Activated naive CD8-positive, alpha-beta T cell treated with anti-CD3 and anti-CD28 coated beads, Interleukin-2, amount 50 U/mL, for 24 hours (primary cell): ENCODE data around the gene CLDN22.

ENCODE experiments used
- ATAC-seq: fragments of 150-1000 bp; cut with Tn5 transposase; one replicate; pipeline ENCODE4 v1.10.0; 2021
- DNase-seq: peaks from one replicate; pipeline ENCODE4 v3.0.0; 2021
- H3K27ac Mint-ChIP-seq: one replicate; pipeline ENCODE4 v1.8.0; 2021; ENCODE audit warnings: mild to moderate bottlenecking, mixed read lengths
- H3K27me3 Mint-ChIP-seq: one replicate; pipeline ENCODE4 v1.8.0; 2021; ENCODE audit warnings: mixed read lengths
- H3K36me3 Mint-ChIP-seq: one replicate; pipeline ENCODE4 v1.8.0; 2021; ENCODE audit warnings: low read depth, mixed read lengths
- H3K4me1 Mint-ChIP-seq: one replicate; pipeline ENCODE4 v1.8.0; 2021; ENCODE audit warnings: mixed read lengths
- H3K4me3 Mint-ChIP-seq: one replicate; pipeline ENCODE4 v1.8.0; 2021; ENCODE audit warnings: mild to moderate bottlenecking, moderate library complexity, mixed read lengths
- H3K9me3 Mint-ChIP-seq: one replicate; pipeline ENCODE4 v1.8.0; 2021; ENCODE audit warnings: mixed read lengths

The CLDN22 gene

DNA sequence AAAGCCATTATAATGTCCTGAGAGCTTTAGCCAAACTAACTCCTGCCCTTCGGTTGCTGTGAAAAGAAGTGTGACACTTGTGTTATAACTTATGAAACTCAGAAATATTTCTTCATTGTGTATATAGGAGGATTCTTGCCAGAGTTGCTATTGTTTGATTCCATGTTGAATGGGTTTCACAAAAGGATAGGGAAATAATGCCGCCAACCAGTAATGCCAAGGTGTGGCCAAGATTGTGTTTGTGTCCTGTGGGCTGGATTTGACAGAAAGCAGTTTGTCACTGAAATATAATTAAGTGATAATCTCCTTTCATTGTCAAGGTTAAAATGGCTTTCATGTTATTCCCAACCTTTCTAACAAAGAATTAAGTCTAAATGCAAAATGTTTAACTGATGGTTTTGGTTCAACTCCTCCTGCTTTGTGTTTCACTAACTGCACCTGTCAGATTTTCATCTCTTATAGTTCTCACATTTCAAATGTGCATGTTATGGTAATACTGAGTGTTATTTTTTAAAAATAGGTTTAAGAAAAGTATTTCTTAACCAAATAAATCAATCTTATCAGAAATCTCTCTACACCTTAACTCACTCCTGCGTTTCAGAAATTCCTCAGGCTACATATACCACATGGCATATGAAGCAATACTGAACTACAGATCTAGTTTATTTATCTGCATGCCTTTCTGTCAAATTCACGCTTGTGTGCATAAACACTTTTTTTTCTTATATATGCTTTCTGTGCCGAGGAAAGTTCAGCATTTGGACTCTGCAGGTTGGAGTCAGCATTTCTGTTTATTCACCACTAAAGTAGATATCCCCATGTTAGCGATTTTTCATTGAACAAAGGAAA lies at the start of gene CLDN22:
TSS of gene CLDN22 (minus strand) at position 66 of the 849 bp plus-strand sequence. CDS start at position 8, 58 bp downstream.
- Mint-ChIP-seq H3K4me3 (no peak within 1 kb of the TSS), H3K36me3 (no peaks in the 10 kb centered on the region), H3K27me3 (no peaks in the 10 kb centered on the region), H3K27ac (no peak within 1 kb of the TSS), H3K4me1 (peaks cover 11% of the 10 kb centered on the region), H3K9me3 (no peaks in the 10 kb centered on the region)
- DNase-seq (no peak), ATAC-seq (no peak)

DNA sequence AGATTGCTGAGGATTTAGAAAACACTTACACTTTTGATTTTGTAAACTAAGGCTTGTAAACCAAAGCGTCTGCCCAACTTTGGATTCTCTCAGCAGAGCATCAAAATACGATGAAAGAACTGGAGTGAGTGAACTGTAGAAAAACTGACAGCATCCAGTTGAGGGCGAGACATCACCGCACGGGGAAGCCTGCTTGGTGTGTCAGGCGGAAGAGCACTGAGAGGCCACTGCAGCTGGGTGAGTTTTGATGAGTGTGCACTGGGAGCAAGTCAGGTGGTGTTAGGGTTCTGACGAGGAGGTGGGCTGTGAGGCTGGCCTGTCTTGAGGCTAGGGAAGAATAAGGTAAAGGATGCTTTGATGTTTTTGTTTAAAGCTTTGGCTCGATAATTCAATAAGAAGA lies 49.0 kb upstream of the CLDN22 start:
- Mint-ChIP-seq H3K36me3 (no peaks in the 10 kb centered on the region), H3K4me3 (no peak overlapping the region), H3K4me1 (no peaks in the 10 kb centered on the region), H3K27ac (no peak overlapping the region), H3K9me3 (peaks cover 12% of the 10 kb centered on the region), H3K27me3 (peaks cover 5% of the 10 kb centered on the region)
- DNase-seq, result no peak
- ATAC-seq, result no peak

DNA sequence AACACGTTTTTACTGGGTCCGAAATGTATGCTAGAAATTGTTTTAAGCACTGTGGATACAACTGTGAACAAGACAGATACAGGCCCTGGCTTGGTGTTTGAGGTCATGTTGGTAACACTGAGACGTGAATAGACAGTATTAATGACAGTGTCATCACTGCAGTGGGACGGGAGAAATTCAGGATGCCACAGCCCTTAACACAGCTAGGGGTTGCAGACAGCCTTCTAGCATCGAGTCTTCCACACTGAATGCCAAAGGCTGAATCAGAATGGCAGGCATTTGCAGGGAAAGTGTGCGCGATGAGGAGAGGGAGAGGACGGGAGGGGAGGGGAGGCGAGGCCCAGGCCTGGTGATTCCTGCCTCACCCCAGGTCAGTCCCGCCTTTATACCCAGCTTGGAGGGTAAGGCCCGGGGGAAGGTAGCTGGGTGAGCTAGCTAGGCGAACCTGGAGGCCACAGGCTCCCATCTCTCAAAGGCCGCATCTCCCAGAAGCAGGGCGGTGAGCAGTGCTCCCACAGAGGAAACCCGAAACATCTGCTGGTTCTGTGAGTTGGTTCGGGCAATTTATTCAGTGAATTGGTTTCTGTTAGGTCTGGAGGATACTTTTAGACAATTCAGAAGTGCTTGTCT lies 46.2 kb upstream of the CLDN22 start:
- Mint-ChIP-seq H3K4me3 (no peak overlapping the region), H3K9me3 (no peaks in the 10 kb centered on the region), H3K4me1 (no peaks in the 10 kb centered on the region), H3K27me3 (peaks cover 3% of the 10 kb centered on the region), H3K27ac (no peak overlapping the region), H3K36me3 (no peaks in the 10 kb centered on the region)
- no peak for DNase-seq
- ATAC-seq, result no peak

DNA sequence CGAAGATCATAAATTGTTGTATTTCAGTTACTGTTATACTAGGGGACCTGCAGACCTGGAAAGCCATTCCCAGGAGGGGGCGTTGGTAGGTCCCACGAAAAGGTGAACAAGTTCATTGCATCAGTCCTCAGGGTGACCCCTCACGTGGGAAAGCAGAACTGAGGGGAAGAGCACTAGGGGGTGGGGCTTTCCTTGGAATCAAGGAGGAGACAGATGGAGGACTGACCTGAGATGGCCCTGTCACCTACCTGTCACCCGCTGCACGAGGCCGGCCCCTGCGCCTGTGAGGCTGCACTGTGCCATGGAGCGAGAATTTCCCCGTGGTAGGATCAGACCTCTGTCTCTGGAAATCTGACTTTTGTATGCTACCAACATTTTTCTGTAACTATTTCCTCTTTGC lies 43.9 kb upstream of the CLDN22 start:
- Mint-ChIP-seq H3K27me3 (peaks cover 3% of the 10 kb centered on the region), H3K9me3 (no peaks in the 10 kb centered on the region), H3K4me3 (no peak overlapping the region), H3K36me3 (no peaks in the 10 kb centered on the region), H3K4me1 (no peaks in the 10 kb centered on the region), H3K27ac (no peak overlapping the region)
- no peak for DNase-seq
- ATAC-seq, result no peak

DNA sequence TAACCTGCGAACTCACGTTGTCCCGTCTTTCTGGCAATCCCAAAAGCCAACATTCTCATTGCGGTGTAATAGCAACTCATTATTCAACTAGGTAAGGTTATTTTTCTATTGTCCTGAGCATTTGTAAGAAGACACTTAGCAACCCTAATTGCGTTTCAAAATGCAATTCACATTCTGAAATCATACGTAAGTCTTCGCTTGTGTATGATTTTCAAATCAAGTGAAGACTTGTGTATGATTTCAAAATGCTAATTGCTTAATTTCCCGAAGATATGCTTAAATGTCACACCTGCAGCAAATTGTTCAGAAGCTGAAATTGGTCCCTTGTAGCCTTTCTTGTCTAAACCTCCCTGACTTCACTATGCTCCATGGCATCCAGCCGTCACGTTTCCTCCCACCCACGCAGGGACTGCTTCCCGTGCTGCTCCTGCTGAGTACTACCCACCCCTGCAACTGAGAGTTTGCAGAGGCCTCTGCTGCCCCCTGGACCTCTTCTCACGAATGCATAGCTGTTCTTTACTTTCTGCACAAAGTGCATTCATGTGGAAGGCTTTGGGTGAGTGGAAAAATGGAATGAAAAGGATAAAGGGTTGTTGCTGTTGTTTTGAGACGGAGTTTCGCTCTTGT lies 43.0 kb upstream of the CLDN22 start:
- DNase-seq (no peak), ATAC-seq (no peak)
- Mint-ChIP-seq H3K9me3 (no peaks in the 10 kb centered on the region), H3K27ac (no peak overlapping the region), H3K36me3 (no peaks in the 10 kb centered on the region), H3K4me3 (no peak overlapping the region), H3K27me3 (peaks cover 3% of the 10 kb centered on the region), H3K4me1 (no peaks in the 10 kb centered on the region)

DNA sequence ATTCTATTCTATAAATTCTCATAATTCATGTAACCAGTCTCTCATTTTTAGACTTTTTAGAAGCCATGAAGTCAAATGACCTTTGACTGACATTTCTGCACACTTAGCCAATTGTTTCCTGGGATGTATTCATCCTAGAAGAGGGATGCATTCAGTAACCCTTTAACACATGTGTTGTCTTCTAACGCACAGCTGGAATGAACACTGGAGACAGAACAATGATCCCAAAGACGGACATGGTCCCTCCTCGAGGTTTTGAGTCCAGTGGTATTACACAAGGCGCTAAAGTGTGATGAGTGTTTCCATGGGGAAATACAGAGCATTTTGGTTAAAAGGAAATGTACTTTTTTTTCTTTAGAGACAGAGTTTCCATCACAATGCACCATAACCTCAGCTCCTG lies 42.0 kb upstream of the CLDN22 start:
- no peak overlapping the region for H3K27ac Mint-ChIP-seq
- no peaks in the 10 kb centered on the region for H3K4me1 Mint-ChIP-seq
- ATAC-seq (no peak), DNase-seq (no peak)
- no peaks in the 10 kb centered on the region for H3K36me3 Mint-ChIP-seq
- peaks cover 3% of the 10 kb centered on the region for H3K27me3 Mint-ChIP-seq
- H3K9me3 Mint-ChIP-seq, result no peaks in the 10 kb centered on the region
- no peak overlapping the region for H3K4me3 Mint-ChIP-seq

DNA sequence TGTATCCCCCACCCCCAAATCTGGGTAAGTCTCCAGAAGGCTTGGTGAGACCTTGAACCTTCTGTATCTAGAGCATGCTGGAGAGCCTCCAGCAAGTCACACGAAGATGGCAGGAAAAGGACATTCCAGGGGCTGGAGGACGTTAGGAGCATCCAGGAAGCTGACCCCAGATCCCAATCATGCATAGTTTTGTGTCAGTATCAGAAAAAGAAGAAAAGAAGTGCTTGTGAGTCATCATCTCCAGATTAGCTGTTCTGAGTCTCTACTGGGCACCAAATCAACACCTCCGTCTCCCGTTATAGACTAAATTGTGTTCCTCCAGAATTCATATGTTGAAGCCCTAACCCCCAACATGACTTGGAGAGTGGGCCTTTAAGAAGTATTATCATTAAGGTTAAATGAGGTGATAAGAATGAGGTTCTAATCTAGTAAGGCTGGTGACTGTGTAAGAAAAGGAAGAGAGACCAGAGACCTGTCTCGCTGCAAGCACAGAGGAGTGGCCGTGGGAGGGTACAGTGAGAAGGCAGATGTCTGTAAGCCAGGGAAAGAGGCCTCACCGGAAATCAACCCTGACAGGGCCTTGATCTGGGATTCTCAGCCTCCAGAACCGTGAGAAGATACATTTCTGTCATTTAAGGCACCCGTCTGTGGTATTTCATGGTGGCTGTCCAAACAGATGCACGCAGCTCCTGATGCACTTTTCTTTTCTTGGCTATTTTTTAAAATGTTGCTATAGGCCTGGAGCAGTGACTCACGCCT lies 40.3 kb upstream of the CLDN22 start:
- no peak overlapping the region for H3K27ac Mint-ChIP-seq
- ATAC-seq (no peak), DNase-seq (no peak)
- H3K9me3 Mint-ChIP-seq, result no peaks in the 10 kb centered on the region
- H3K4me1 Mint-ChIP-seq, result no peaks in the 10 kb centered on the region
- peaks cover 3% of the 10 kb centered on the region for H3K27me3 Mint-ChIP-seq
- no peak overlapping the region for H3K4me3 Mint-ChIP-seq
- no peaks in the 10 kb centered on the region for H3K36me3 Mint-ChIP-seq

DNA sequence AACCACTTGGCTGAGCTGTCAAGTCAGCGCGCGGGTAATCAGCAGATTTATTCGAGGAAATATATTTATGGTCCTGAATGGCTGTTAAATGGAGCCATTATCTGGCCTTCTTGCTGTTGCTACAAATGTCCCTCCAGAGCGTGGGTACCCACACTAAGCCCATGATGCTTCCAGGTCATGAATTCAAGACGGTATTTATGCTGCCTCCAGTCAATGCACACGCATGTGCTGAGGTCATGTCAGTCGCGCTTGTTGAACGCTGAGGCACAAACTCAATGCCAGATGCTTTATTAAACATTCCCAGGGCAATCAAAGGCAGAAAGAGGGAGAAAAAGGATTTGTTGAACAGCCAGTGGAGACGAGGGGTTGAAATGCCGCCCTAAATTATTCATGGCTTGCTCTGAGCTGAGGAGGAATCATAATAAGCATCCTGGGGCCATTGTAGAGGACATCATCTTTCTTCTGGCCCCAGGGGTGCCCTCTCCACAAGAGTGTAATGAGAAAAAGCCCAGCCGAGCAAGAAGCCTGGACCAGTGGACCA lies 38.2 kb upstream of the CLDN22 start:
- no peak overlapping the region for H3K27ac Mint-ChIP-seq
- H3K27me3 Mint-ChIP-seq, result no peaks in the 10 kb centered on the region
- H3K4me1 Mint-ChIP-seq, result no peaks in the 10 kb centered on the region
- H3K36me3 Mint-ChIP-seq, result no peaks in the 10 kb centered on the region
- H3K9me3 Mint-ChIP-seq, result no peaks in the 10 kb centered on the region
- ATAC-seq, result no peak
- no peak overlapping the region for H3K4me3 Mint-ChIP-seq
- DNase-seq, result no peak

DNA sequence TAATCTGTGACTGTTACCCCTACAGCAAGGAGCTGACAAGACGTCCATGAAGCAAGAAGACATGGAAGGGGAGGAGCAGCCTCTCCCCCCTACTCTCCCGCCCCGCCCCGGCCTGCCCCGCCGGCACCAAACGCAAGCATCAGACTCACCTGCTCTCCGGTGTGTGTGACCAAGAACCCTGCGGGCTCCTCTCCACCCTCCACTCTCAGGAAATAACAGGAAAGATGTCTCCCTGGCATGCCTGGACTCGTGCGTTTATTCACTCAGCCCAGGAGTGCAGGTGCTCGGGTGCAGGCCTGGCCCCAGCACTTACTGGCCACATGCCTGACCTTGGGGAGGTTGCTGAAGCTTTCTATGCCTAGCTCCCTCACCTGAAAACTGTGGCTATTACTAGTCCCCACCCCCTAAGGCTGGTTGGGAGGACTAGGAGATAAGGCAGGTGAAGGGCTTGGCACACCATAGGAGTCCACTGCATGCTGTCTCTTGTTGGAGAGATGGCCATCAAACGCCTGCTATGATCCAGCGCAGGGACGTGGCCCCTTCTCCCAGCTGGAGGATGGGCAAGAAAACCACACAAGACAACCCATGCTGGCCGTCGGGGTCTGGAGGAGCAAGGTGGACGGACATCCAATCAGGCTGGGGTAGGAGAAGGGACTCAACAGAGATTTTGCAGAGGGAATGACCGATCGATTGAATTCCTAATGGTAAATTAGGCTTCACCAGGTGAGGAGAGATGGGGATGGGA lies 37.0 kb upstream of the CLDN22 start:
- ATAC-seq, result no peak
- no peaks in the 10 kb centered on the region for H3K36me3 Mint-ChIP-seq
- no peak overlapping the region for H3K27ac Mint-ChIP-seq
- no peak for DNase-seq
- no peaks in the 10 kb centered on the region for H3K4me1 Mint-ChIP-seq
- no peaks in the 10 kb centered on the region for H3K27me3 Mint-ChIP-seq
- no peaks in the 10 kb centered on the region for H3K9me3 Mint-ChIP-seq
- no peak overlapping the region for H3K4me3 Mint-ChIP-seq

DNA sequence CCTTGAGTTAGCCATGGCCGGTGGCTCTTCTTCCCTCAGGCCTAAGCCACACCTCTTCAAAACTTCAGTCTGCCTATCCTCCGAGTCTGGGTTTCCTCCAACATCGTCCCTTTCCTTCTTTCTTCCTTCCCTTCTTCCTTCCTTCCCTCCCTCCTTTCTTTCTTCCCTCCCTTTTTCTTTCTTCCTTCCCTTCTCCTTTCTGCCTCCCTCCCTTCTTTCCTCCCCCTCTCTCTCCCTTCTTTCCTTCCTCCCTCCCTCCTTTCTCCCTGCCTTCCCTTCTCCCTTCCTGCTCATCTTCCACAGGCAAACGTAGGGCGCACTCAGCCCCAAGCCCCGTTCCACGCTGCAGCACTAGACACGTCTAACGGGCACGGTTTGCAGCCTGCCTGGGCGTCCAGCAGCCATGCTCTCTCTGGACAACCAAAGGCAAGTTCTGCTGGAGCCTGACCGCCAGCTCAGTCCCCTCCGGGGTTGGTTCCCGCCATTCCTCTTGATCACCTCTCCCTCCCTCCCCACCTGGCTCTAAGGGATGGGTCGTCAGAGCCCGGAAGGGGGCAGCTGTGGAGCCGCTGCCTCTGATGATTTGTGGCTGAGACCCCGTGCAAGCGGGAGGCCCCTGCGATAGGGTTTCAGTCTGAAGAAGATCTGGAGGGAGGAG lies 36.2 kb upstream of the CLDN22 start:
- DNase-seq, result no peak
- peaks cover 3% of the 10 kb centered on the region for H3K27me3 Mint-ChIP-seq
- no peaks in the 10 kb centered on the region for H3K9me3 Mint-ChIP-seq
- no peak for ATAC-seq
- H3K4me1 Mint-ChIP-seq, result no peaks in the 10 kb centered on the region
- H3K4me3 Mint-ChIP-seq, result no peak overlapping the region
- H3K27ac Mint-ChIP-seq, result no peak overlapping the region
- no peaks in the 10 kb centered on the region for H3K36me3 Mint-ChIP-seq

DNA sequence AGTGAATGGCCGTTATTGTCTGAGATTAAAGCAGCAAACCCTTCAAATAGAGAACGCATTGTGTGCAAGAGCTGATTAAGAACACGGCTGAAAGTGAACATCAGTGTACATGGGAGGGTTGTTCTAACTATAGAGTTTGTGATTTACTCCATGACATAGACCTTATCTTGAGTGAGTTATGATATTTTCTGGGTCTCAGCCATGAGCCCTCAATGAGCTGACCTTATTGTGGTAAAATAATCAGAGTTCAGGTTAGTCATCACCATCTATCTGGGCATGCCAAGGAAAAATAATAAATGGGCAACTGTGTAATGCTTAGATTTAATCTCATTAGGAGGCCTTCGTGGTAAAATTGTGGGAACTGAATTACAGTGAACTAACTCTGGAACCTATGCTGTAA lies 35.3 kb upstream of the CLDN22 start:
- DNase-seq (no peak), ATAC-seq (no peak)
- Mint-ChIP-seq H3K9me3 (no peaks in the 10 kb centered on the region), H3K4me1 (peaks cover 1% of the 10 kb centered on the region), H3K27me3 (peaks cover 9% of the 10 kb centered on the region), H3K36me3 (no peaks in the 10 kb centered on the region), H3K27ac (no peak overlapping the region), H3K4me3 (no peak overlapping the region)

DNA sequence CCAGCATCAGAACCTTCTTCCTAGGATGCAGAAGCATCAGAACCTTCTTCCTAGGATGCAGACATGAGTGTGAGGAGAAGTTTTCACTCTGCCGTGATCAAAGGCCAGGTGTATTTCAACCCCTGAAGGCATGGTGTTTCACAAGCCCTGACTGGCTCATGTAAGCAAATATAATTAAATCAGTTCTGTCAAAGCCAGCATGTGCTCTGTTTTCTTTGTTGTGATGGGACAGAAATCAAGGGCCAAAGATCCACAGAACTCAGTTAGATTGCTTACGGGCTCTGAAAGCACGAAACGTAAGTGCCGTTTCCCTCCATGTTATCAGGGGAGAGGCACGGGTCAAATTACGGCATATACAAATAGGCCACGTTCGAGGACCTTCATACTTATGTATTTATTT lies 34.1 kb upstream of the CLDN22 start:
- Mint-ChIP-seq H3K9me3 (no peaks in the 10 kb centered on the region), H3K36me3 (no peaks in the 10 kb centered on the region), H3K4me1 (peaks cover 9% of the 10 kb centered on the region), H3K4me3 (no peak overlapping the region), H3K27me3 (peaks cover 15% of the 10 kb centered on the region), H3K27ac (no peak overlapping the region)
- no peak for DNase-seq
- no peak for ATAC-seq

DNA sequence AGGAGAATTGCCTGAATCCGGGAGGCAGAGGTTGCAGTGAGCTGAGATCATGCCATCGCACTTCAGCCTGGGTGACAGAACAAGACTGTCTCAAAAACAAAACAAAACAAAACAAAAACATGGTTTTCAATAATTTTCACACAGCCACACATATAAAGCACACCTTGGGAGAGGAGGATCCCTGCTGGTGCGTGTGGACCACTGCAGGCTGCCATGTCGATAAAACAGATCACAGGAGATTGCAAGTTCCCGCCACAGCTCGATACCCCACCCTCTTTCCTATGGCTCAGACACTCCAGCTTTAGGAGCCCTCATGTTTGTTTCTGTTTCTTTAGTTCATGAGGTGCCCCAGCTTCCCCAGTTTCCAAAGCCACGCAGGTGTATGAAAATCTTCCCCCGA lies 33.5 kb upstream of the CLDN22 start:
- Mint-ChIP-seq H3K27ac (no peak overlapping the region), H3K36me3 (no peaks in the 10 kb centered on the region), H3K4me3 (no peak overlapping the region), H3K27me3 (peaks cover 15% of the 10 kb centered on the region), H3K4me1 (peaks cover 15% of the 10 kb centered on the region), H3K9me3 (no peaks in the 10 kb centered on the region)
- ATAC-seq, result no peak
- DNase-seq, result no peak
